Stimulated activated CD8-positive, alpha-beta memory T cell treated with anti-CD3 and anti-CD28 coated beads, Interleukin-4, amount 100 ng/mL, for 1 hour (primary cell): ENCODE data around the gene GLOD5.

Experiments
- DNase-seq, 2 donors: peaks; one replicate each; pipeline ENCODE4 v3.0.0-alpha.2; 2020; ENCODE audit warnings: low read depth in 2 of 2, low spot score in 1 of 2

GLOD5 gene

GRCh38 chrX:48753708-48754228 lies 7.8 kb upstream of the GLOD5 start:
- DNase-seq = no peak

- DNase-seq = no peak
These were observed 7.3 kb upstream of the GLOD5 start for GRCh38 chrX:48754238-48754637.

- no peak for DNase-seq
These were observed 7.7 kb downstream of the GLOD5 start for GRCh38 chrX:48769230-48769629.

GRCh38 chrX:48770296-48770695 lies 8.7 kb downstream of the GLOD5 start:
- DNase-seq = no peak

- DNase-seq = no peak
These were observed 11.1 kb downstream of the GLOD5 start for GRCh38 chrX:48772602-48773001.

- DNase-seq = no peak
These were observed 15.4 kb downstream of the GLOD5 start for GRCh38 chrX:48776818-48777439.

GRCh38 chrX:48779399-48779798 lies 17.9 kb downstream of the GLOD5 start:
- DNase-seq = no peak

GRCh38 chrX:48781705-48782104 lies 20.2 kb downstream of the GLOD5 start:
- no peak for DNase-seq

GRCh38 chrX:48782216-48782615 lies 20.7 kb downstream of the GLOD5 start:
- no peak for DNase-seq

- DNase-seq = no peak
These were observed 21.2 kb downstream of the GLOD5 start for GRCh38 chrX:48782795-48783194.

- no peak for DNase-seq
These were observed 23.2 kb downstream of the GLOD5 start for GRCh38 chrX:48784726-48785125.

GRCh38 chrX:48785186-48785539 lies 23.6 kb downstream of the GLOD5 start:
- no peak for DNase-seq

- DNase-seq = no peak
These were observed 24.1 kb downstream of the GLOD5 start for GRCh38 chrX:48785540-48786214.

GRCh38 chrX:48786341-48786800 lies 24.8 kb downstream of the GLOD5 start, which contains the start of gene GATA1:
Gene GATA1 (plus strand): TSS chrX:48786590. CDS start chrX:48791110, 4,520 bp downstream.
- DNase-seq = no peak

- DNase-seq = no peak
These were observed 25.4 kb downstream of the GLOD5 start for GRCh38 chrX:48786825-48787504.

- no peak for DNase-seq
These were observed 26.2 kb downstream of the GLOD5 start for GRCh38 chrX:48787505-48788443.

GRCh38 chrX:48789366-48790220 lies 28.0 kb downstream of the GLOD5 start:
- DNase-seq = no peak

GRCh38 chrX:48790477-48790876 lies 28.9 kb downstream of the GLOD5 start:
- DNase-seq = no peak

- no peak for DNase-seq
These were observed 29.7 kb downstream of the GLOD5 start for GRCh38 chrX:48791063-48791820.
